ENCODE data around the gene CRYBB2.
"Not testable (repeated sequence)": the region's sequence is repeated elsewhere in the genome, so short reads cannot be mapped to it uniquely, and the experiment has no call there.

The CRYBB2 gene, protein sequence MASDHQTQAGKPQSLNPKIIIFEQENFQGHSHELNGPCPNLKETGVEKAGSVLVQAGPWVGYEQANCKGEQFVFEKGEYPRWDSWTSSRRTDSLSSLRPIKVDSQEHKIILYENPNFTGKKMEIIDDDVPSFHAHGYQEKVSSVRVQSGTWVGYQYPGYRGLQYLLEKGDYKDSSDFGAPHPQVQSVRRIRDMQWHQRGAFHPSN

DNA sequence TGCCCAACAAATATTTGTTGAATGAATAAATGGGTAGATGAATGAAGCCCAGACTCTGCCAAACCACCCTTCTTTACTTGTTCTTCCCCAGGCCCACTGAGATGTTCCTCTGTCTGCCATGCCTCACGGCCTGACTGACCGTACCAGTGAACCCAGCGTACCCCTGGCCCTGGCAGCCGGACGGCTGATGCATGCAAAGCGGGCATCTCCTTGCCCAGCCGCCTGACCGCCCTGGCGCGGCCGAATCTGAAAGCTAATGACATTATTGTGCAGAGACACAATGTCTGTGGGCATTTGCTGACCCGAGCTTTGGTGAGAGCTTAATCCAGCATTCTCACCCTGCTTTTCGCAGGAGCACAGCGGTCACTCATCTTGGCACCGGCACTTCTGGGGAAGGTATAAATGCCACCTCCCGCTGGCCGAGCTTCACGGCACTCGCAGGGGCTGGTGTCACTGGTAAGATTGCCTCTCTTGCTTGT, at the start of gene CRYBB2:
Gene CRYBB2, plus strand, starts transcription at position 429 of the 479 bp plus-strand sequence. CDS start 1,791 bp downstream, outside the sequence.
- DNase-seq = no peak

DNA sequence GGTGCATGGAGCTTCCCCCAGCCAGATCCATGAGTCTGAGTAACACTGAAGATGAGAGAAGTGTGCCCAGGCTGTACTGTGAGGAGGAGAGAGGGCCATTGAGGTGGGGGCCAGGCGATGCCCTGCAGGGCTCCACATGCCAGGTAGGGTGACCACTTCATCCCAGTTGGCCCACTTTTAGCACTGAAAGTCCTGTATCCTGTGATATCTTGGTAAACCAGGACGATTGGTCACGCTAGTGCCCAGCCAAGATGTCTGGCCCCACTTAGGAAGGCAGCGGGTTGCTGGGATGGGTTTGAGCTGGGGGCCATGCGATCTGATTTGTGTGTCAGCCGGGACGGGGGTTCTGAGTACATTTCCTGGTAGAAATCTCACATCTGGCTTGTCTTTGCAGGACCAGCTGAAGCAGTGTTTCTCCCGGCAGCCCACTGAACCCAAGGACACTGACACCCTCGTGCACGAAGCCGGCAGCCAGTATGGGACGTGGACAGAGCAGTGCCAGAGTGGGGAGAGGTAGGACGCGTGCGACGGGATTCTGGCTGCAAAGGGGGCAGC, 48.9 kb upstream of the CRYBB2 start:
- no peak for DNase-seq

DNA sequence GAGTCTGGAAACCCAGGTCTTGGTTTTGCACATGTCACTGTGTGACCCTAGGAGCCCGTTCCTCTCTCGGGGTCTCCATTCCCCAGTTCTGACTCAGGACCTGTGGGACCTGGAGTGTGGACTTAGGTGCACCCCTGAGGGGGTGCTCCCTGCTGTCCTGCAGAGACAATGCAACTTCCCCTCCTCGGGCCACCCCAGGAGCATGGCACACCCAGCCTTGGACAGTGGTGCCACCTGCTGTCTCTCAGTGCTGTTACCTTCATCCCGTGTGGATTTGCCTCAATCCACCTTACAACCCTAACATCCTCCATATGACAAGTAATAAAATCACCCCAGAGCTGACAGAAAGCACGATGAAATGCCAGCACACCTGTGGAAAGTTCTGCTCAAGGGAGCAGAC, 47.3 kb upstream of the CRYBB2 start:
- DNase-seq = no peak

DNA sequence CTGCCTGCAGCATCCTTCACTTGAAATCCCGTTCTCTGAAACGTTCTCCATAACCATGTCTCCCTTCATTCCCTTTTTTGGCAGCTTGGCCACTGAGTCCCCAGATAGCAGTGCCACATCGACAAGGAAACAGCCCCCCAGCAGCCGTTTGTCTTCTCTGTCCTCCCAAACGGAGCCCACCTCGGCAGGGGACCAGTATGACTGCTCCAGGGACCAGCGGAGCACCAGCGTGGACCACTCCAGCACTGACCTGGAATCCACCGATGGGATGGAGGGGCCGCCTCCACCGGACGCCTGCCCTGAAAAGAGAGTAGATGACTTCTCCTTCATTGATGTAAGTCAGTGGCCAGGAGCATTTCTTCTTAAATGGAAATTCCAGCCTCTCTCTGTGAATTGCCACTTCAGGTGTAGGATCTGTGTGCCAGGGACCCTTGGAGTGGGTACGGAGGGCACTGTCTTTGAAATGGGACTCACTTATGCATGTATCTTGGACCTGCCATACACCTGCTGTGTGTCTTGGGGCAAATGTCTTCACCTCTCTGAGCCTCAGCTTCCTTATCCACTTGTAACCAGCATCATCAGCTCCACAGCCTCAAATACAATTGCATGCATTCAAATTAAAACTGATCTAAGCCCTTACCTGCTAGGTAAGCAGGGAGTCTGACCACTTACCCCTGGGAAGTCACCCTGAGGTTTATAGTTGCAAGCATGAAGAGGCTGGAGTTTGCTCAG, 45.1 kb upstream of the CRYBB2 start:
- no peak for DNase-seq

DNA sequence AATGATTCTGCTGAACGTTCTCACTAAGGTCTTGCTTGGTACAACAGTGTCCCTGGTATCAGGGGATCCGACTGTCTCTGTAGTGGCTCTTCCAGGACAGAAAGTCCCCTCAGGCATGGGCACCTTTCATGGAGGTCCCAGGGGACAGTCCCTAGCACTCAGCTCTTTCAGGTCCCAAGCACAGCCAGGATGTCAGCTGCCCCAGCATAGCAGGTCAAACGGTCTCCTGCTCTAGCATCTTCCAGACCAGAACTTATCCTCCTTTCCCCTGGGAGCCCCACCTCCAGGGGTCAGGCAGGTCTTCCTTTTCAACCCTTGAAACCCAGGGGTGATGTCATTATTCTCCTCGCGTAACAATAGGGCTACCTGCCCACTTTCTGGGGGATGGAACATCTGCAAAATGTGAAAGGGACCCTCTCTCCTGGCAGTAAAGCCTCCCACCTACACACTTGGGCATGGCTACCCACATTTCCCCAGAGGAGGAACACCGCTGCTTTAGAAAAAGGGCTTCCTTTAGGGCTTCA, 44.5 kb upstream of the CRYBB2 start:
- no peak for DNase-seq

DNA sequence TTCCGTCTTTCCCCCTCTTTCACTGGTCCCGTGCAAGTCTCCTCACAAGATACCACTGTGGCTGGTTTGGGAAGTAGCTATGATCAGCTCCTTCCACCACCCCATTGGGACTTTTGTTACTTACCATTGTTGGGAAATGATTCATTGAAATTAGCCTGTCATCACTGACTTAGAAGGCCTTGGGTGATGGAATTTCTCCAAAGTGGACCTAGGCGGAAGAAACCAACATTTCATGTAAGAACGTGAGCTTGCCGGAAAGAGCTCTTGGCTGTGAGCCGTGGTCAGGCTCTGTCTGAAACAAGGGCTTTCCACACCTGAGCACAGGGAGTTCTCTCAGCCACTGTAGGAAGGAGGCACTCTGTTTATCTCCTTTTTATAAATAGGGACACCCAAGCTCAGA, 43.3 kb upstream of the CRYBB2 start:
- no peak for DNase-seq

DNA sequence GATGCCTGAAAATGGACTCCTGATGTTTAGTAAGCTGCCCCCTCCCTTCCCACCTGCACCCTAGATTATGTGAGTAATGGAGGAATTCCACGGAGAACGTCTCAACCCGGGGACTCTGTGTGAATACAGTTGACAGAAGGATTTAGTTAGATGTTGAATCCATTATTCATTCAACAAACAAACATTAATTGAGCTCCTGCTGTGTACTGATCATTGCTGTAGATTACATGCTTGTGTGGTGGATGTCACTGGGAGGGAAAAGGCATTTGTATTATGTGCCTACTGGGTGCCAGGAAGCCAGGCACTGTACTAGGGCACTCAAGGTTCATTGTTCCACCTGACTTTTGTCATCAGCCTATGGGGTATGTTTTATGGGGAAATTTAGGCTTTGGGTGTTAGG, 42.6 kb upstream of the CRYBB2 start:
- no peak for DNase-seq

DNA sequence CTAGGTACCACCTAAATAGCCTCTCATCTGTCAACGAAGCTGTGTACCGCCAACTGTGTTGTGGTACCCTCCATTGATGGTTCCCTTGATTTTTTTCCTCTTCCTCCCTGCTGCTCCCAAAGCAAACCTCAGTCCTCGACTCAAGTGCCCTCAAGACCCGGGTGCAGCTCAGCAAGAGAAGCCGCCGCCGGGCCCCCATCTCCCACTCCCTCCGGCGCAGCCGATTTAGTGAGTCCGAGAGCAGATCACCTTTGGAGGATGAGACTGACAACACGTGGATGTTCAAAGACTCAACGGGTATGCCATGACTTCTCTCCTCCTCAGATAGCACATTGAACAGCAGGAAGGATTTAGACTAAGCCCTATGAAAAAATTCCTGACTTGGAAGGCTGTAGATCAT, 42.2 kb upstream of the CRYBB2 start:
- no peak for DNase-seq

DNA sequence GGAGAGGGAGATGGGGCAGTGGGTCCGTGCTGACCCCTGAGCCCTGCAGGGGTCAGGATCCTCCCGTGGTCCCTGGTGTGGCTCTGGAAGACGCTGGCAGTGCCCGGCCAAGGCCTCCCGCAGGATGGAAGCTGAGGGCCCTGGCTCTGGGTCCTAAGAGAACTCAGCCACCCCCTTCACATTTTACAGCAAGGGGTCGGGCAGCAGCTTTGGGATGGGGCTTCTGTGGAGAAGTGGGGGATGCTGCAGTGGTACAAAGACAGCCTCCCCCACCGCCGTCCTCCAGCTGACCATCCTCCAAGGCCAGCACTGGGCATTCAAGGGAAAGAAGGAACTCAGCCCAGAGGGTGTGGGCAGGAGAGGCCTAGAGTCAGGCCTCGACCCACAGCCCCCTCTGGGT, 41.5 kb upstream of the CRYBB2 start:
- DNase-seq = no peak

DNA sequence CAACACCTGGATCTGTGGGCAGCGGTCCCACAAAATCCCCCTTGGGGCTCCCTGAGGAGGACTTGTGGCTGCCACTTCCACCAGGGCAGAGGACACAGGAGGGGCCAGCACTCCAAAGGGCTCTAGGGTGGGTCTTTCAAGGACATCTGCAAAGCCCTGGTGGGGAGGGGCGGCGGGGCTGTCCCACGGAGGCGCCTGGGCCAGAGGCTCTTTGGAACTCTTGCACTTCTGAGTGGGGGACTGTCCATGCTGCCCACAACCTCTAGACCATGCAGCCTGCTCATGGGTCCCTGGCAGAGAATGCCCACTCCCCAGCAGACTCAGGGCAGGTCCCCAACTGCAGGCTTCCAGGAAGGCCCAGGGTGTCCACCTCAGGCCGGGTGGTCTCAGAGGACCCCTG, 41.1 kb upstream of the CRYBB2 start:
- not testable (repeated sequence) for DNase-seq

DNA sequence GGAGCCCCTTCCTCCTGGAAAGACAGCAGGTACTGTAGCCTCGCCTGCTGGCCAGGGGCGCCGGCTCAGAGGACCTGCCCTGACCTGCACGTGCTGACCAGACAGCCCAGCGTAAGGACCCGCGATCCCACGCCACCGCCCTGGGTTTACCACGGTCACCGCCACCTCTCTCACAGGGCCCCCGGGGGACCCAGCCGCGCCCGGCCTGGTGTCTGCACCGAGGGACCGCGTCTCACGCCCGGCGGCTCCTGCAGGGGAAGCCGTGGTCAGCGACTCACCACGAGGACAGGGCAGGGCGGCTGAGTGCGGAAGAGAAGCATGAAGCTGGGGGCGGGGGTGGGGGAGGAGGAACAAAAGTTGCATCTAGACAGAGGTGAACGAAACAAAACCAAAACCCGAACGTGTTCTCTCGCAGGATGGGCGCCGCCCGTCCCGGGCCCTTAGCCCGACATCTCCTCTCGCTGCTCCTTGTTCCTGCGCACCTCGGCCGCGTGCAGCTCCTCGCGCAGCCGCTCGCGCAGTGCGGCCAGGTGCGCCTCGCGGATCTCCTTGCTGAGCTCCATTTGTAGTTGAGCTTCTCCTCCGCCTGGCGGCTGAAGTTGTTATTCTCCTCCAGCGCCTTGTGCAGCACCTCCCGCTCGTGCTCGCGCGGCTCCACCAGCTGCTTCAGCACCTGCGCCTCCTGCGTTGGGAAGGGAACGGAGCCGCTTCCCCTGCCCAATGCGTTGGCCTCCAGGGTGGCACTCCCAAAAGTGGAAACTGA, 40.4 kb upstream of the CRYBB2 start:
- DNase-seq = not testable (repeated sequence)

DNA sequence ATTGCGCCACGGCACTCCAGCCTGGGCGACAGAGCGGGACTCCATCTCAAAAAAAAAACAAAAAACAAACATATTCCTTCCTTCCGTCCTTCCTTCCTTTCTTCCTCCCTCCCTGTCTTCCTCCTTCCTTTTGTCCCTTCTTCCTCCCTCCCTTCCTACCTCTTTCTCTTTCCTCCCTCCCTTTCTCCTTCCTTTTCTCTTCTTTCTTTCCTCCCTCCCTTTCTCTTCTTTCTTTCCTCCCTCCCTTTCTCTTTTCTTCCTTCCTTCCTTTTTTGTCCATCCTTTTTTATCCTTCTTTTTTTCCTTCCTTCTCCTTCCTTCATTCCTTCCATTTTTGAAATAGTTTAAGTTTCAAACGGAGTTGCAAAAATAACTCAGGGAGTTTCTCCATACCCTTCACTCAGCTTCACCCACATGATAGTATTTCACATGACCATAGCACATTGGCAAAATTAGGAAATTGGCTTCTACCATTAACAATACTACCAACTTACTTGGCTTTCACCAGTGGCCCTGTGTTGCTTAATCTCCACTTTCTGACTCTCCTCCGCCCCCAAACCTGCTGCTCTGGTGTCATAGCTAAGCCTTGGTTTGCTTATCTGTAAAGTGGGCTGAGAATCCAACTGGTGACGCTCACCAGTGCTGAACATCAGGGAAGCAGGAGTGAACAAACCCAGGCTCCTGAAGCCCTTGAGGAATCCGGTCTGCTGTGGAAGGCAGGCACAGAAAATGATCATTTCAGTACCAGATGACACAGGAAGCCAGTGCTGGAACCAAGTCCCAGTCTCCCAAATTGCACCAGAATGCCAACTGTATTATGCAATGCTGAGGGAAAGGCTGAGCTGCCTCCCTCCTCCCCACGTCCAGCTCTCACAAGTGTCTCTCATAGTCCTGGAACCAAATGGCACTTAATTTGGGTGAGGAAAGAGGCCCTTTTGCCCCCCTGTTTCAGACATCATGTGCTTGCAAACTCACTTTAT, 37.0 kb upstream of the CRYBB2 start:
- no peak for DNase-seq

DNA sequence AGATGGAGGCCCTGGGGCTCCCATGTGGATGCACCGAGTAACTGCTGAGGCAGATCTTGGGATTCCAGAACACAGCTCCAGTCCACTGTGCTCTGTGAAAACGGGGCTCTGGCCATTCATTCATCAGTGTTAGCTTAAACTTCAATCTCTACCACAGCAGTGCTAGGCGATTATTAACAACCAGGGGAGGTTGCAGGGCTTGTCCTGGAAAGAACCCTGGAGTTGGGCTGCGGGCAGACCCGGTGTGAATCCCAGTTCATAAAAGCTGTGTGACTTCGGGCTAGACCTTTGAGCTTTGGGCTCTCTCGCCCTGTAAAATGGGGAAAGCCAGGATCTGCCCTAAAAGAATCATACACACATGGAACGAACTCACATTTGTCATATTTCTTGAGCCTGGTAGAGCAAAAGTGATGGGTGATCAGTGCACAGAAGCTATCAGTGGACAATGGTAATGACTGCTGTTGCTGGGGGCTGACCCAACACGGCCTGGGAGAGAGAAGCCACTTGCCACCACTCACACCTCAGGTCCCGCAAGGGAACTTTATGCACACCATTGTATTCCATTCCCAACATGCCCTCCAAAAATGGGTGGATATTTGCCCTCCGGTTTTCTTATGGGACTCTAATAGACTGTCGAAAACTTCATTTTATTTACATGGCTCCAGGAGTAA, 35.4 kb upstream of the CRYBB2 start:
- DNase-seq = no peak

DNA sequence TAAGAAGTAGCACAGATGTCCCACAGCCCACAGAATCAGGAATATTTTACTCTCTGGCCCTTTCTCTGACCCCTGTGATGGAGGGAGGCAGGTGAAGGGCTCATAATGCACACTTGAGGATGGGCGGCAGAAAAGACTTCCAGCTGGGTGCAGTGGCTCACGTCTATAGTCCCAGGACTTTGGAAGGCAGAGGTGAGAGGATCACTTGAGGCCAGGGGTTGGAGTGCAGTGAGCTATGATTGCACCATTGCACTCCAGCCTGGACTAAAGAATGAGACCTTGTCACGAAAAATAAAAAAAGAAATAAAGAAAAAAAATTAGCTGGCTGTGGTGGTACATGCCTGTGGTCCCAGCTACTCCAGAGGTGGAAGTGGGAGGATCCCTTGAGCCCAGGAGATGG, 33.3 kb upstream of the CRYBB2 start:
- no peak for DNase-seq

DNA sequence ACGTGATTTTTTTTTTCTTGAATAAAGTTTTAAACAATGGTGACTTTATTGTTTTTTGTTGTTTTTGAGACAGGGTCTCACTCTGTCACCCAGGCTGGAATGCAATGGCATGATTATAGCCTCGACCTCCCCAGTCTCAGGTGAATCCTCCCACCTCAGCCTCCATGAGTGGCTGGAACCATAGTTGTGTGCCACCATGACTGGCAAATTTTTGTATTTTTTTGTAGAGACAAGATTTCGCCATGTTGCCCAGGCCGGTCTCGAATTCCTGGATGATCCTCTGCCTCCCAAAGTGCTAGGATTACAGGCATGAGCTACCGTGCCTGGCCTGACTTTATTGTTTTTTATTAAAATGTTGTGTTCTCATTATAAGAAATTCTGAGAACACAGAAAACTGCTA, 32.0 kb upstream of the CRYBB2 start:
- no peak for DNase-seq

DNA sequence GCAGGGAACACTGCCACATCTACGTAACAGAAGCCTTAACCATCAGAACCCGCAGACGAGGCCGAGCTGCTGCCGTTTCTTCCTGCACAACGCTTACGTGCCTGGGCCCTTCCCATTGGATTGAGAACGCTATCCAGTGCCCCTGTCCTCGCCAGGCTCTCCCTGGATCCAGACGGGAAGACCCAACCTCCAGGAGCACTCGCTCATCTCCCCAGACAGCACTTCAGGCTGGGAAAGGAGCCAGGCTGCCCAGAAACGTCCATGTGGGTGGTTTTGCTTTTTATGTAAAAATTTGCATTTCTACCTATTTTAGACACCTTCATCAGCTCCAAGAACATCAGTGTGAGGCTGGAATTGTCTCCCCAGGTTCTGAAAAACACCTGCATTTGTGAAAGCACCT, 27.0 kb upstream of the CRYBB2 start:
- no peak for DNase-seq

DNA sequence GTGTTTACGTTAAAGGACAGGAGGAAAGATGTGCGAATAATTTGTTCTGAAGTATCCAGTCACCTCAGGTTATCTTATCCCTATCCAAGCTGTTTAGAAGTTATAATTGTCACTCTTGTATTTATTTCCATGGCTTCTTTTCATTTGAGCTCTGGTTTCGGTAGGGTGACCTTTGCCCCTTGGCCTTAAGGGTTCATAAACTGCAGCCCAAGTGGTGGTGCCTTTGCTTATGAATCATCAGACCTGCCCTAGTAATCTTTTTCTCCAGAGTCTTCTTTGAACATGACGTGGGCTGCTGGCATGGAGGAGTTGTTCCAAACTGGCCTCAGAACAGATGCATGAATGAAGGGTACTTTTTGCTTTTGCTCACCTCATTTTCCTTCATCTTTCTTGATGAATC, 26.3 kb upstream of the CRYBB2 start:
- no peak for DNase-seq

DNA sequence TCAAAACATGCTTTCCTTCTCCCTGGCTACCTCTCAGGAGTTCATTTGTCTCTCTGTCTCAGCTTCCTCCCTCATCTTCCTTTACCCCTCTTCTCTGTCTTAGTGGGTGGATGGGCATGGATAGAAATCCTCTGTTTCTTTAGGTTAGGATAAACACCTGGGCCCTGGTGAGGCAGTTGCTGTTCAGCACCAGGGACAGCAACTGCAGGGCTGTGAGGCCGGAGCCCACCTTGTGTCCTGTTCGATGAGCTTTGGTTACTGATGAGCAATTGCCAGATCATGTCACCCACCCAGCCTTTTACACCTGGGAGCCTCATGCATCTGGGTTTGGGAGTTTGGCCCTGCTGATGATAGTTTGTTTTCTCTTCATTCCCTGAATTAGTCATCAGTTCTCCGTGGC, 25.9 kb upstream of the CRYBB2 start:
- no peak for DNase-seq

DNA sequence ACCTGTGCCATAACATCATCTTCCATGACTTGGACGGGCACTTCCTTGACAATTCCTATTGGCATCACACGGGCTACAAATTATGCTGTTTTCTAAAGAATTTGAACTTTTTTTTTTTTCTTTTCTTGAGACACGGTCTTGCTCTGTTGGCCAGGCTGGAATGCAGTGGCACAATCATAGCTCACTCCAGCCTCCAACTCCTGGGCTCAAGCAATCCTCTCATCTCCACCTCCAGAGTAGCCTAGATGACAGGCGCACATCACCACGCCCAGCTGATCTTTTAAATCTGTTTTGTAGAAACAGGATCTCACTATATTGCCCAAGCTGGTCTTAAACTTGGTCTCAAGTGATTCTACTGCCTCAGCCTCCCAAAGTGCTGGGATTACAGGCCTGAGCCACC, 23.1 kb upstream of the CRYBB2 start:
- DNase-seq = no peak

DNA sequence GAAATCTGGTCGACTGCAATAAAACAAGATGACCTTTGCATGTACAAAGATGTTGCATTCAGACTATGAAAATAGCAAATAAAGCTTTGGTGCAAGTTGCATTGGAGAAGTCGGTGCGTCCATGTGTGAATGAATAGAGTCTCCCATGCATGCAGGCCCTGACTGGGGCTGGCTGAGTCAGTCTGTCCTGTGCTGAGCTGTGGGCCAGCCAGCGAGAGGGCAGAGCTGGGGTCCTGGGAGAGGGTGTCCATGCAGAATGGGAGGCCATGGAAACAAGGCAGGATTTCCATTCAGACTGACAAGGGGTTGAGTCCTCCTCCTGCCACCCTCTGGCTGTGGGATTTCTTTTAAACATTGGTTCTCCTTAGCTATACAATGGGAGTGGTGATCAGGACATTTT, 22.1 kb upstream of the CRYBB2 start:
- DNase-seq = no peak

DNA sequence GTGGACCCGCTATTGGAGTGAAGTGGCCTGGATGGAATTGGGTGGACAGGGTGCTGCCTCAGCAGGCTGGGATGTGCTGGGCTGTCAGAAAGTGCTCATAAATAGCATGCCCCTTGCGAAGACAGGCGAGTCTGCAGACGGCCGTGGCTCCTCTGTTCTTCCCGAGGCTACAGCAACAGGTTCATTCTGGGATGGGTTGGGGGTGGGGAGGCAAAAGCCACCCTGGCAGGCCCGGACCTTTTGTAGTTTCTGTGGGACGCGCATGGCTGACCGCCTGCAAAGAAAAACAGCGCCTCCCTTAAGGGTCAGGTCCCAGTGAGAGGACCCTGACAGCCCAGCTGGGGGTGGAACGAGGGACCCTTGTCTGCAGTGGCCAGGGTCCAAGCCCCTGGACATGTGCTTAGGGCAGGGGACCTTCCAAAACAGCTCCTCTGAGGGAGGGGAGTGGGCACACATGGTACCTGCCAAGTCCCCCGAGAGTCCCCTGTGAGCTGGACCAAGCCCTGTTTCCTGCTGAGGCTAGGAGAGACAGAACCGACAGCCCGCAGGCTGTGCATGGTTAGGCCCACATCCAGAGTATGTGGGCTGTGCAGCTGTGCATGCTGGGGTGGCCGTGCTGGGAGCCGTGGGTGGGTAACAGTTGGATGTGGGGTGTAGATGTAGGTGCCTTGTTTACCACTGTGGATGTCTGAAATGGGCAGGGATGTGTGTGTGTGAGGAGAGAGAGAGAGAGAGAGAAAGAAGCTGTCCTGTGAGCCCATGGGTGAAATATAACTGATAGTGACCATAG, 19.5 kb upstream of the CRYBB2 start, which contains the start of gene CRYBB3:
Gene CRYBB3, plus strand, starts transcription at position 128 of the 790 bp plus-strand sequence. CDS start 1,539 bp downstream, outside the sequence.
- DNase-seq = no peak
